Adrenal gland (tissue), 5 donors: Measurements from ENCODE around the gene MMP20.

Experiments
- CTCF ChIP-seq, 6 experiments: fragments of 450-650 bp in 4 of 6; fragments of 200-600 bp in 2 of 6; sonication (generic) in 1 of 6; IDR thresholded peaks; 1 replicate in 5 of 6; 2 replicates in 1 of 6; pipeline versions ENCODE4 v1.5.1 to v1.8.0; 2016 to 2021; ENCODE audit warnings: antibody characterized with exemption in 6 of 6, mild to moderate bottlenecking in 2 of 6, moderate library complexity in 1 of 6
- POLR2A ChIP-seq, 2 donors: fragments of 450-650 bp; IDR thresholded peaks; one replicate each; pipeline ENCODE4 v1.6.1; 2017; ENCODE audit warnings: antibody characterized with exemption in 2 of 2, mild to moderate bottlenecking in 2 of 2, moderate library complexity in 1 of 2
- donor health status: DM: no; HTN: no; CAD: no.

GRCh38 chr11:102654761-102655160 is 29.6 kb upstream of the MMP20 start:
- no peak for TF ChIP-seq CTCF (IDR thresholded peaks at IDR 0.05)
- no peak for TF ChIP-seq POLR2A (IDR thresholded peaks at IDR 0.05)
